Astrocyte (in vitro differentiated cells and primary cell): ENCODE measurements around the gene NKAIN2. TPM values are rescaled to one million over a fixed set of nuclear protein-coding genes. Genes with fewer than 3 reads are reported as not detected.

Source experiments
- DNase-seq: peaks from one replicate; pipeline ENCODE4 v3.0.0-alpha.2; 2010; ENCODE audit warnings: low read depth
- FAIRE-seq: peaks from 2 replicates; lab custom pipeline; 2011; peaks lifted over from hg19 to GRCh38; lab: Jason Lieb, UNC
- H2AFZ ChIP-seq: 2 replicates; pipeline ENCODE4 v1.6.0; 2012; ENCODE audit warnings: low read depth, low read length, inconsistent platforms
- H3K27ac ChIP-seq: 2 replicates; pipeline ENCODE4 v1.5.1; 2011; ENCODE audit warnings: low read depth, low read length, inconsistent platforms
- H3K27me3 ChIP-seq: 2 replicates; pipeline ENCODE4 v1.6.0; 2011; ENCODE audit warnings: low read length, inconsistent platforms; ENCODE audit not compliant: insufficient read depth
- H3K36me3 ChIP-seq: 2 replicates; pipeline ENCODE4 v1.5.1; 2011; ENCODE audit warnings: low read length, inconsistent platforms; ENCODE audit not compliant: insufficient read depth
- H3K4me1 ChIP-seq: 2 replicates; pipeline ENCODE4 v1.5.1; 2011; ENCODE audit warnings: low read length, inconsistent platforms; ENCODE audit not compliant: insufficient read depth
- H3K4me2 ChIP-seq: 2 replicates; pipeline ENCODE4 v1.6.0; 2012; ENCODE audit warnings: low read length, inconsistent platforms
- H3K4me3 ChIP-seq: 2 replicates; pipeline ENCODE4 v1.5.1; 2011; ENCODE audit warnings: low read depth, mild to moderate bottlenecking, low read length, inconsistent platforms; ENCODE audit not compliant: insufficient read depth
- H3K79me2 ChIP-seq: 2 replicates; pipeline ENCODE4 v1.6.0; 2012; ENCODE audit warnings: mild to moderate bottlenecking, low read length, inconsistent platforms; ENCODE audit not compliant: insufficient read depth
- H3K9ac ChIP-seq: 2 replicates; pipeline ENCODE4 v1.6.0; 2012; ENCODE audit warnings: mild to moderate bottlenecking, low read length, inconsistent platforms
- H3K9me3 ChIP-seq: 2 replicates; pipeline ENCODE4 v1.5.1; 2012; ENCODE audit warnings: low read depth, mild to moderate bottlenecking, low read length, inconsistent platforms; ENCODE audit not compliant: insufficient read depth
- H4K20me1 ChIP-seq: 2 replicates; pipeline ENCODE4 v1.6.0; 2012; ENCODE audit warnings: low read length, inconsistent platforms; ENCODE audit not compliant: insufficient read depth
- H3K27ac Mint-ChIP-seq: one replicate; pipeline ENCODE4 v1.8.0; 2021; ENCODE audit warnings: mild to moderate bottlenecking, mixed read lengths; ENCODE audit not compliant: unreplicated experiment
- H3K27me3 Mint-ChIP-seq: one replicate; pipeline ENCODE4 v1.8.0; 2021; ENCODE audit warnings: low read depth, mixed read lengths; ENCODE audit not compliant: unreplicated experiment
- H3K36me3 Mint-ChIP-seq: one replicate; pipeline ENCODE4 v1.8.0; 2021; ENCODE audit warnings: low read depth, mixed read lengths; ENCODE audit not compliant: unreplicated experiment
- H3K4me1 Mint-ChIP-seq: one replicate; pipeline ENCODE4 v1.8.0; 2021; ENCODE audit warnings: low read depth, mixed read lengths; ENCODE audit not compliant: unreplicated experiment
- H3K4me3 Mint-ChIP-seq: one replicate; pipeline ENCODE4 v1.8.0; 2021; ENCODE audit warnings: mild to moderate bottlenecking, moderate library complexity, mixed read lengths; ENCODE audit not compliant: unreplicated experiment
- H3K9me3 Mint-ChIP-seq: one replicate; pipeline ENCODE4 v1.8.0; 2021; ENCODE audit warnings: mild to moderate bottlenecking, mixed read lengths; ENCODE audit not compliant: unreplicated experiment
- CTCF ChIP-seq: IDR thresholded peaks from 2 replicates; pipeline ENCODE4 v1.5.1; 2011; ENCODE audit warnings: low read depth, mild to moderate bottlenecking, inconsistent platforms, low read length, moderate library complexity; ENCODE audit not compliant: insufficient read depth
- EZH2 ChIP-seq: IDR thresholded peaks from 2 replicates; pipeline ENCODE4 v1.6.1; 2012; ENCODE audit warnings: mild to moderate bottlenecking, low read length, inconsistent platforms; ENCODE audit not compliant: insufficient read depth
- total RNA-seq: library from RNA; stranded (reverse); gene quantifications from 2 replicates; pipeline ENCODE4 v1.2.1, GENCODE V29; 2021

NKAIN2 gene
- total RNA-seq, 1 donor from 2014 or later, result 0.07 TPM

GRCh38 chr6:124467366-124467765 lies 663.7 kb downstream of the NKAIN2 start:
- no peaks in the 10 kb centered on the region for H3K79me2 ChIP-seq
- H3K27ac ChIP-seq, result no peak overlapping the region
- H3K4me3 ChIP-seq, result no peak overlapping the region
- H3K36me3 ChIP-seq, result no peaks in the 10 kb centered on the region
- H2AFZ ChIP-seq, result no peak overlapping the region
- FAIRE-seq, result no peak
- H3K36me3 Mint-ChIP-seq, result no peaks in the 10 kb centered on the region
- H3K4me1 Mint-ChIP-seq, result no peaks in the 10 kb centered on the region
- H3K4me1 ChIP-seq, result no peaks in the 10 kb centered on the region
- TF ChIP-seq CTCF (no peak), EZH2 (no peak)
- no peak overlapping the region for H3K4me3 Mint-ChIP-seq
- no peak overlapping the region for H3K4me2 ChIP-seq
- H4K20me1 ChIP-seq, result no peaks in the 10 kb centered on the region
- no peak overlapping the region for H3K27ac Mint-ChIP-seq
- no peaks in the 10 kb centered on the region for H3K27me3 Mint-ChIP-seq
- peaks cover 7% of the 10 kb centered on the region for H3K9me3 Mint-ChIP-seq
- no peak for DNase-seq
- no peaks in the 10 kb centered on the region for H3K9me3 ChIP-seq
- H3K9ac ChIP-seq, result no peak overlapping the region
- H3K27me3 ChIP-seq, result no peaks in the 10 kb centered on the region

- TF ChIP-seq EZH2 (no peak), CTCF (no peak)
- DNase-seq (no peak), FAIRE-seq (no peak)
- Histone ChIP-seq H2AFZ (no peak overlapping the region), H3K4me3 (no peak overlapping the region), H3K79me2 (no peaks in the 10 kb centered on the region), H3K27me3 (no peaks in the 10 kb centered on the region), H3K4me1 (no peaks in the 10 kb centered on the region), H3K36me3 (no peaks in the 10 kb centered on the region), H4K20me1 (no peaks in the 10 kb centered on the region), H3K4me2 (no peak overlapping the region), H3K27ac (no peak overlapping the region), H3K9ac (no peak overlapping the region), H3K9me3 (no peaks in the 10 kb centered on the region)
- Mint-ChIP-seq H3K27ac (no peak overlapping the region), H3K4me3 (no peak overlapping the region), H3K27me3 (no peaks in the 10 kb centered on the region), H3K36me3 (no peaks in the 10 kb centered on the region), H3K4me1 (no peaks in the 10 kb centered on the region), H3K9me3 (no peaks in the 10 kb centered on the region)
Observed at GRCh38 chr6:124470803-124471202, 667.1 kb downstream of the NKAIN2 start.

- DNase-seq (no peak), FAIRE-seq (no peak)
- Mint-ChIP-seq H3K27ac (no peak overlapping the region), H3K36me3 (no peaks in the 10 kb centered on the region), H3K9me3 (no peaks in the 10 kb centered on the region), H3K4me1 (peaks cover 2% of the 10 kb centered on the region), H3K27me3 (no peaks in the 10 kb centered on the region), H3K4me3 (no peak overlapping the region)
- Histone ChIP-seq H3K9me3 (no peaks in the 10 kb centered on the region), H4K20me1 (no peaks in the 10 kb centered on the region), H3K4me2 (no peak overlapping the region), H3K4me3 (no peak overlapping the region), H3K4me1 (peaks cover 2% of the 10 kb centered on the region), H3K9ac (no peak overlapping the region), H3K79me2 (no peaks in the 10 kb centered on the region), H3K27me3 (no peaks in the 10 kb centered on the region), H2AFZ (no peak overlapping the region), H3K27ac (no peak overlapping the region), H3K36me3 (no peaks in the 10 kb centered on the region)
- TF ChIP-seq EZH2 (no peak), CTCF (no peak)
Observed at GRCh38 chr6:124475176-124475575, 671.5 kb downstream of the NKAIN2 start.
